WERI-Rb-1 (cell line): ENCODE data around the gene CACNA1H.

Source experiments
- DNase-seq: peaks from one replicate; pipeline ENCODE4 v3.0.0-alpha.2; 2020
- H3K27ac ChIP-seq: fragments of 250-450 bp; sonication (Bioruptor Pico); 2 replicates; pipeline ENCODE4 v1.5.1; 2020; ENCODE audit warnings: mild to moderate bottlenecking, moderate library complexity
- H3K27me3 ChIP-seq: fragments of 250-450 bp; sonication (Bioruptor Pico); 2 replicates; pipeline ENCODE4 v1.5.1; 2021; ENCODE audit warnings: mild to moderate bottlenecking, low read depth, moderate library complexity; ENCODE audit not compliant: insufficient read depth, severe bottlenecking
- H3K36me3 ChIP-seq: fragments of 250-450 bp; sonication (Bioruptor Pico); 2 replicates; pipeline ENCODE4 v1.5.1; 2020; ENCODE audit warnings: mild to moderate bottlenecking, moderate library complexity
- H3K4me3 ChIP-seq: 2 replicates; pipeline ENCODE4 v1.5.1; 2011; ENCODE audit warnings: low read depth, mild to moderate bottlenecking, control low read depth, low read length
- H3K9me3 ChIP-seq: fragments of 250-450 bp; sonication (Bioruptor Pico); 2 replicates; pipeline ENCODE4 v1.5.1; 2021; ENCODE audit warnings: mild to moderate bottlenecking, moderate library complexity; ENCODE audit not compliant: severe bottlenecking
- TF ChIP-seq, protein P1 (sequence below): IDR thresholded peaks from 2 replicates; pipeline ENCODE4 v1.5.1; 2011; ENCODE audit warnings: low read depth, mild to moderate bottlenecking, control low read depth, inconsistent platforms, low read length

Gene CACNA1H

DNA sequence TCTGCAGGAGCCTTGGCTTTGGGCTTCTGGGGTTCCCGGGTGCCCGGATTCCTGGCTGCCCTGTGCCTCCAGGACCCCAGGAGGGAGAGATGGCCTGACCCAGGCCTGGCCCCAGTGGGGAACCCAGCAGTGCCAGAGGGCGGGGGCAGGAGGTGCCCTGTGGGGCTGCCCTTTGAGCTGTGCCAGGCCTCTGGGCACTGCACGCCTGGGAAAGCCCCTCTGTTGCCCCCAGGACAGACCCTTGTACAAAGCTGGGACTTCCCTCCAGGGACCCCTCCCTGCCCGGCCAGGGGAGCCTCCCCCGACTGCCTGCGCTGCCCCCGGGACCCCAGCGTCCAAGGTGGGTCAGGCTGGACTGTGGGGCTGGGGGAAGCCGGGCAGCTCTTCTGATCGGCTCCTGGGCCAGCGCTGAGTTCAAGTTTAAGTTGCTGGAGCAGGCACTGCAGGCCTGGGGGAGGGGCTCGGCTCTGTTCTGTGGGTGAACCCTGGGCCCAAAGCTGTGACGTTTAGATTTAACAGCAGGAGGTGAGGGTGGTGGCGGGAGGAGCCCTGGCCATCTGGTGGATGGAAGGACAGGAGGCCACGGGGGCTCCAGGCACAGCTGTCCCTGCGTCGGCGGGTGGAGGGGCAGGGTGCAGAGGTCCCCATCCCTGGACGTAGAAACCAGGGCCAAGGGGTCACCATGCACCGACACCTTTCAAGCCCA is 29.2 kb upstream of the CACNA1H start:
- no peaks in the 10 kb centered on the region for H3K27me3 ChIP-seq
- TF ChIP-seq, protein P1, sequence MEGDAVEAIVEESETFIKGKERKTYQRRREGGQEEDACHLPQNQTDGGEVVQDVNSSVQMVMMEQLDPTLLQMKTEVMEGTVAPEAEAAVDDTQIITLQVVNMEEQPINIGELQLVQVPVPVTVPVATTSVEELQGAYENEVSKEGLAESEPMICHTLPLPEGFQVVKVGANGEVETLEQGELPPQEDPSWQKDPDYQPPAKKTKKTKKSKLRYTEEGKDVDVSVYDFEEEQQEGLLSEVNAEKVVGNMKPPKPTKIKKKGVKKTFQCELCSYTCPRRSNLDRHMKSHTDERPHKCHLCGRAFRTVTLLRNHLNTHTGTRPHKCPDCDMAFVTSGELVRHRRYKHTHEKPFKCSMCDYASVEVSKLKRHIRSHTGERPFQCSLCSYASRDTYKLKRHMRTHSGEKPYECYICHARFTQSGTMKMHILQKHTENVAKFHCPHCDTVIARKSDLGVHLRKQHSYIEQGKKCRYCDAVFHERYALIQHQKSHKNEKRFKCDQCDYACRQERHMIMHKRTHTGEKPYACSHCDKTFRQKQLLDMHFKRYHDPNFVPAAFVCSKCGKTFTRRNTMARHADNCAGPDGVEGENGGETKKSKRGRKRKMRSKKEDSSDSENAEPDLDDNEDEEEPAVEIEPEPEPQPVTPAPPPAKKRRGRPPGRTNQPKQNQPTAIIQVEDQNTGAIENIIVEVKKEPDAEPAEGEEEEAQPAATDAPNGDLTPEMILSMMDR = no peak
- DNase-seq = peak; percentile 97
- peak overlapping the region; percentile 98 for H3K27ac ChIP-seq
- no peak overlapping the region for H3K4me3 ChIP-seq
- no peaks in the 10 kb centered on the region for H3K36me3 ChIP-seq
- no peaks in the 10 kb centered on the region for H3K9me3 ChIP-seq

DNA sequence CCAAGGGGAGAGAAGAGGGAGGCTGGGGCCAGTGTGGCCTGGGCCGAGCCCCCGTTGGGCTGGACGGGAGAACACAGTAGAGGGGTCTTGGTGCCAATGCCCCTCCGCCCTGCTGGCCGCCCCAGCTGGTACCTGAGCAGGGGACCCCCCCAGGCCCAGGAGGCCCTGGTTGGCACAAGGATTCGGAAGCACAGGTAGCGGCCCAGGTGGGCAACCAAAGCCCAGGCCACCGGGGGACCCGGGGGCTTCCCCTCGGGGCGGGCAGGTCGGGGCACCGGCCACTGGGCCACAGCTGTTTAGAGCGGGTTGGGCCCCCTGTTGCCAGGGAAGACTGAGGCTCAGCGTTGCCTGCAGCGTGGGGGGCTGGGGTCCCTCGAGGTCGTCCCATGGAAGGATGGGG is 28.6 kb upstream of the CACNA1H start:
- TF ChIP-seq, protein P1 = no peak
- no peaks in the 10 kb centered on the region for H3K36me3 ChIP-seq
- no peak for DNase-seq
- no peak overlapping the region for H3K4me3 ChIP-seq
- H3K27ac ChIP-seq = peak overlapping the region; percentile 98
- H3K27me3 ChIP-seq = no peaks in the 10 kb centered on the region
- no peaks in the 10 kb centered on the region for H3K9me3 ChIP-seq

DNA sequence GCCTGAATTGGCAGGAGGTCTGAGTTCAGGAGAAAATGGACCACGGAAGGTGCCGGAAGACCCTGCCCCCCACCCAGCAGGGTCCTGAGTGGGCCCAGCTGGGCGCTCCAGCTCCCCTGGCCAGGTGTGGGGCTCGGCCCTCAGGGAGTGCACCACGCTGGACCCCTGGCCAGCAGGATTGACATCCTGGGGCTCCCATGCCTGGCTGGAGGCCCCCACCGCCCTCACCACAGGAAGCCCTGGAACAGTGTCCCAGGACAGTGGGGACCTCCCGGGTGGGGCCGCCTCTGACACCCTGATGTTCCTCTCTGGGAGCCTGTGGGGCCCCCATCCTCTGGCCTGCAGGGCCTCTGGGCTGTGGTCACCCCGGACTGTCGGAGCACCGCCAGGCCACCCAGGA is 28.1 kb upstream of the CACNA1H start:
- no peak for DNase-seq
- H3K9me3 ChIP-seq = no peaks in the 10 kb centered on the region
- no peaks in the 10 kb centered on the region for H3K27me3 ChIP-seq
- H3K4me3 ChIP-seq = no peak overlapping the region
- peak overlapping the region; percentile 98 for H3K27ac ChIP-seq
- no peaks in the 10 kb centered on the region for H3K36me3 ChIP-seq
- TF ChIP-seq, protein P1 = no peak

DNA sequence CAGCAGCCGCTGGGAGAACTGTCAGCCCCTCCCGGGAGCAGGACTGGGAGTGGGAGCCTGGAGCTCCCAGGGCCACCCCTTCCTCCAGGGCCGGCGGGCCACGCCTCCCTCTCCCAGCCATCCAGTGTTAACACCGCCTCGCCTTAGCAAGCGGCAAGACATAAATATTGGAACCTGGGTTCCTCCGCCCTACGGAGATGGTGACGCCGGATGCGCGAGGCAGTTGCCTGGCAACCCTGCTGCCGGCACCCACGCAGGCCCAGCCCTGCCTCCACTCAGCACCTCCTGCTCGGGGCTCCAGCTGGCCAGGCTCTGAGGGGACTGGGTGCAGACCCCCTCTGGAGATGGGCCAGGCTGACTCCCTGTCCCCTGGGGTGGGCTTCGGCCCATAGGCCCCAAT is 27.4 kb upstream of the CACNA1H start:
- no peaks in the 10 kb centered on the region for H3K9me3 ChIP-seq
- H3K36me3 ChIP-seq = no peaks in the 10 kb centered on the region
- TF ChIP-seq, protein P1 = no peak
- H3K27me3 ChIP-seq = no peaks in the 10 kb centered on the region
- peak overlapping the region; percentile 98 for H3K27ac ChIP-seq
- DNase-seq = peak; percentile 97
- no peak overlapping the region for H3K4me3 ChIP-seq

DNA sequence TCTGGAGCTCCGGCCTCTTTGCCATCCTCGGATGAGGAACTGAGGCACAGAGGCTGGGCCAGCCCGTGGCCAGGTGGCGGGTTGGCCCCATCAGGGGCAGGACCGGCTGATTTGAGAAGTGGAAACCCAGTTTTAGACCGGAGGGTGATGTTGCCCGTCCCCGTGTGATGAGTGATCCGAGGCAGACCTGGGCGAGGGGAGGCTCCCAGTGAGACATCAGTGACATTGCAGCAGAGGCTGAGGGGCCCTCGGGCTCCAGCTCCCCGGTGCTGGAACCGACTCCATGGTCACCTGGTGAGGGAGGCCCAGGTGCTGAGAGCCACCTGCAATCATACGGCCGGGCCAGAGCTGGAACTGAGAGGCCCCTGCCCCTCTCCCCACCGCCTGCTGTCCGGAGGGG is 26.9 kb upstream of the CACNA1H start:
- no peaks in the 10 kb centered on the region for H3K36me3 ChIP-seq
- TF ChIP-seq, protein P1 = no peak
- no peak for DNase-seq
- H3K27ac ChIP-seq = peak overlapping the region; percentile 98
- H3K27me3 ChIP-seq = no peaks in the 10 kb centered on the region
- H3K9me3 ChIP-seq = no peaks in the 10 kb centered on the region
- no peak overlapping the region for H3K4me3 ChIP-seq

DNA sequence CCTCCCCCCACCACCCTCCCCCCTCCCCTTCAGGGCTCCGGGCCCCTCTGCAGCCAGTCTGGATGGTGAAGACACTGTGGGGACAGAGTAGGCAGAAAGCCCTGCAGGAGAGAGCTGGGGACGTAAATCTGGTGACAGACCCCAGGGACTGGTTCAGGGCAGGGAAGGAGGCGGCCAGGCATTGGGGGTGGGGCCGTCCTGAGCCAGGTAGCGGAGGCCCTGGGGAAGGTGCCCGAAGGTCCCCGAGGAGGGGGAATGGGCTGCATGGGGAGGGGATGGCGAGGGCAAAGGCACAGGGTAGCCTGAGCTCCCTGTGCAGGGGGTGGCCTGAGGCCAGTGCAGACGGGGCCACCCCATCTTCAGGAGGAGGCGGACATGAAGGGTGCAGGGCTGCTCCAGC is 26.3 kb upstream of the CACNA1H start:
- DNase-seq = peak; percentile 55
- no peaks in the 10 kb centered on the region for H3K36me3 ChIP-seq
- H3K27ac ChIP-seq = peak overlapping the region; percentile 73
- H3K27me3 ChIP-seq = no peaks in the 10 kb centered on the region
- TF ChIP-seq, protein P1 = no peak
- H3K4me3 ChIP-seq = no peak overlapping the region
- H3K9me3 ChIP-seq = no peaks in the 10 kb centered on the region
